HG03469 (cell line): ENCODE results near the gene CNN2.
A peak's percentile ranks its signal among the peaks of the same experiment; 100 is the strongest.
"Not testable (repeated sequence)": the region's sequence is repeated elsewhere in the genome, so short reads cannot be mapped to it uniquely, and the experiment has no call there.

Experiments used
- ATAC-seq: cut with Tn5 transposase; IDR thresholded peaks from one replicate; pipeline ENCODE4 v1.9.1; 2021; ENCODE audit warnings: mild to moderate bottlenecking, moderate library complexity, moderate number of reproducible peaks; ENCODE audit not compliant: unreplicated experiment

CNN2 gene

GRCh38 chr19:1010586-1011510 lies 15.6 kb upstream of the CNN2 start:
- ATAC-seq: no peak

- no peak for ATAC-seq
Observed at GRCh38 chr19:1011831-1012333, 14.5 kb upstream of the CNN2 start.

- no peak for ATAC-seq
Observed at GRCh38 chr19:1012334-1012733, 14.1 kb upstream of the CNN2 start.

- ATAC-seq: no peak
Observed at GRCh38 chr19:1013218-1013617, 13.2 kb upstream of the CNN2 start.

- no peak for ATAC-seq
Observed at GRCh38 chr19:1014161-1015060, 12.0 kb upstream of the CNN2 start.

GRCh38 chr19:1015061-1015781 lies 11.2 kb upstream of the CNN2 start:
- ATAC-seq: no peak

- ATAC-seq: no peak
Observed at GRCh38 chr19:1015782-1016646, 10.4 kb upstream of the CNN2 start.

- ATAC-seq: no peak
Observed at GRCh38 chr19:1016647-1017114, 9.7 kb upstream of the CNN2 start.

GRCh38 chr19:1017115-1017905 lies 9.1 kb upstream of the CNN2 start:
- no peak for ATAC-seq

- no peak for ATAC-seq
Observed at GRCh38 chr19:1017906-1018305, 8.5 kb upstream of the CNN2 start.

GRCh38 chr19:1018393-1018792 lies 8.0 kb upstream of the CNN2 start:
- ATAC-seq: no peak

- no peak for ATAC-seq
Observed at GRCh38 chr19:1018932-1019615, 7.3 kb upstream of the CNN2 start.

- ATAC-seq: no peak
Observed at GRCh38 chr19:1019616-1019961, 6.8 kb upstream of the CNN2 start.

- no peak for ATAC-seq
Observed at GRCh38 chr19:1019980-1020867, 6.2 kb upstream of the CNN2 start.

GRCh38 chr19:1020868-1021425 lies 5.5 kb upstream of the CNN2 start, which contains the start of gene TMEM259:
TMEM259 (minus strand) TSS chr19:1021123; CDS start chr19:1020996, 127 bp downstream.
- peak; percentile 49 for ATAC-seq

GRCh38 chr19:1023883-1024188 lies 2.6 kb upstream of the CNN2 start:
- not testable (repeated sequence) for ATAC-seq

- not testable (repeated sequence) for ATAC-seq
Observed at GRCh38 chr19:1025080-1025479, 1.3 kb upstream of the CNN2 start.
